Tibial nerve (tissue), 4 donors: ENCODE measurements around the gene CYP2C9.

Experiments used
- EP300 ChIP-seq, 2 donors: sonication (generic); formaldehyde crosslinking; IDR thresholded peaks; one replicate each; pipeline ENCODE4 v1.6.1; 2017; ENCODE audit warnings: antibody characterized with exemption in 2 of 2, mild to moderate bottlenecking in 1 of 2
- POLR2A ChIP-seq, 2 donors: fragments of 450-650 bp; IDR thresholded peaks; one replicate each; pipeline ENCODE4 v1.6.1; 2017; ENCODE audit warnings: antibody characterized with exemption in 2 of 2, mild to moderate bottlenecking in 2 of 2, moderate library complexity in 2 of 2
- TF ChIP-seq, protein P1 (sequence below), 5 experiments: fragments of 200-600 bp in 3 of 5; fragments of 450-650 bp in 2 of 5; sonication (generic) in 3 of 5; IDR thresholded peaks; one replicate each; pipeline ENCODE4 v1.5.1; 2016 to 2019; ENCODE audit warnings: antibody characterized with exemption in 5 of 5, mild to moderate bottlenecking in 3 of 5, moderate library complexity in 2 of 5

DNA sequence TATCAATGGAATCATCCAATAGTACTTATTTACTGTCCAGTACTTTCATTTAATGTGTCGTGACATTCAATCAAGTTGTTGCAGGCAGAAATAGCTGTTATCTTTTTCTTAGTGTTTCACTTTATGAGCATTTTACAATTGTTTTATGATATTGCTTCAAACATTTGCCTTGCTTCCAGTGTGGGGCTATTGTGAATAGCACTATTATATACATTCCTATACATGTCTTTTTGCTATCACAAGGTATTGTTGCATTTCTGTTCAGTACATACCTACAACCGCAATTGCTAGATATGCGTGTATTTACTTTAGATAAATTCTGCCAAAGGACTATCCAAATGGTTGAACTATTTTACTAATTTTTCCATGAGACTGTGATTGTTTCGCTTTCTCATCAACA is 95.9 kb downstream of the CYP2C9 start:
- TF ChIP-seq, protein P1, sequence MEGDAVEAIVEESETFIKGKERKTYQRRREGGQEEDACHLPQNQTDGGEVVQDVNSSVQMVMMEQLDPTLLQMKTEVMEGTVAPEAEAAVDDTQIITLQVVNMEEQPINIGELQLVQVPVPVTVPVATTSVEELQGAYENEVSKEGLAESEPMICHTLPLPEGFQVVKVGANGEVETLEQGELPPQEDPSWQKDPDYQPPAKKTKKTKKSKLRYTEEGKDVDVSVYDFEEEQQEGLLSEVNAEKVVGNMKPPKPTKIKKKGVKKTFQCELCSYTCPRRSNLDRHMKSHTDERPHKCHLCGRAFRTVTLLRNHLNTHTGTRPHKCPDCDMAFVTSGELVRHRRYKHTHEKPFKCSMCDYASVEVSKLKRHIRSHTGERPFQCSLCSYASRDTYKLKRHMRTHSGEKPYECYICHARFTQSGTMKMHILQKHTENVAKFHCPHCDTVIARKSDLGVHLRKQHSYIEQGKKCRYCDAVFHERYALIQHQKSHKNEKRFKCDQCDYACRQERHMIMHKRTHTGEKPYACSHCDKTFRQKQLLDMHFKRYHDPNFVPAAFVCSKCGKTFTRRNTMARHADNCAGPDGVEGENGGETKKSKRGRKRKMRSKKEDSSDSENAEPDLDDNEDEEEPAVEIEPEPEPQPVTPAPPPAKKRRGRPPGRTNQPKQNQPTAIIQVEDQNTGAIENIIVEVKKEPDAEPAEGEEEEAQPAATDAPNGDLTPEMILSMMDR (IDR thresholded peaks at IDR 0.05) = no peak
- TF ChIP-seq POLR2A (IDR thresholded peaks at IDR 0.05) = no peak
- no peak for TF ChIP-seq EP300 (IDR thresholded peaks at IDR 0.05)
